ENCODE results near the gene GUCA1A.

Gene GUCA1A

DNA sequence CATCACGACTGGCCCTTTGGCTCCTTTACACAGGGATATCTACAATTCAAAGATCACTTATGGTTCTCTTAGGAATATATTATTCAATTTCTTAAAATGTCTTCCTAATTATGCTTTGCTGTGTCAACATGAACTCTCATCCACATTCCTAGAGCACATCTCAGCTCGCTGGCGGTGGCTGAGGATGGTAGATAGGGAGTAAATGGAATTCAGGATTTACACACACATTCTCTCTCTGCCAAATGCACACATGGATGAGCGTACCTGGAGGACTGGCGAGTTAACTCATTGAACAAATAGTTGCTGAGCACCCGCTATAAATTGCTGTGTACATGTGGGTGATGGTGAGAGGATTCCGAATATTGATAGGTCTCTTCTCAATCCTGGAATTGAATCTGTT, 49.3 kb downstream of the GUCA1A start:
- Histone ChIP-seq H3K4me1 (ENCODE audit: control insufficient read depth, insufficient read depth, low read length) (no peaks in the 10 kb centered on the region), H3K27ac (ENCODE audit: insufficient read depth, low read depth, low read length, poor library complexity, severe bottlenecking) (no peak overlapping the region), H3K9me3 (ENCODE audit: control insufficient read depth, low read length) (no peaks in the 10 kb centered on the region), H3K27me3 (ENCODE audit: control insufficient read depth, insufficient read depth, low read length, poor library complexity, severe bottlenecking) (no peaks in the 10 kb centered on the region), H3K36me3 (ENCODE audit: control insufficient read depth, insufficient read depth, low read length) (peaks cover 4% of the 10 kb centered on the region), H3K4me3 (ENCODE audit: insufficient read depth, low read depth, low read length) (no peak overlapping the region)
- WGBS, 2 experiments: 87 to 99% methylated on average over 5 of the region's 7 CpGs

DNA sequence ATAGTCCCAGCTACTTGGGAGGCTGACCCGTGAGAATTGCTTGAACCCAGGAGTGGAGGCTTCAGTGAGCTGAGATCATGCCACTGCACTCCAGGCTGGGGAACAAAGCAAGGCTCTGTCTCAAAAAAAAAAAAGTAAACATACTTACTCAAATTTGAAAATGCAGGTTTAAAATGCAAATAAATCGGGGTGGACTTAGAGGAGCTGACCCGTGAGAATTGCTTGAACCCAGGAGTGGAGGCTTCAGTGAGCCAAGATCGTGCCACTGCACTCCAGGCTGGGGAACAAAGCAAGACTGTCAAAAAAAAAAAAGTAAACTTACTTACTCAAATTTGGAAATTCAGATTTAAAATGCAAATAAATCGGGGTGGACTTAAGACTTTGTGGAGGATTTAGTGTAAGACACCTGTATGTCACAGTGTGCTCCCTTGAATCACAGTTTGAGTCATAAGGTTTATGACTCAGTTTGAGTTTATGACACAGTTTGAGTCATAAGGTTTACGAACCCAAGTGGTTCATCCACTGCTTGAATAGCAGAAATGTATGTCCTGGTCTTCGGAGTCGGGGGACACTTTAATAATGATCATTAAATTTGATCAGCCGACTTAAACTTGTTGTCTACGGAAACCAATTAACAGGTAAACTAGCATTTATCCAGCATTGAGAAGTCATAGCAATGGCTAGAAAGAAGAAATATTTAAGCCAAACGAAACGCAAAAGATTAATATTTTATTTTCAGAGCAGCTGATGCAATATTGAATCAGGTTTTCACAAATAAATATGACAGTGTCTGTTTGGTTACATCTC, 51.3 kb downstream of the GUCA1A start:
- Histone ChIP-seq H3K36me3 (ENCODE audit: control insufficient read depth, insufficient read depth, low read length) (peaks cover 4% of the 10 kb centered on the region), H3K4me3 (ENCODE audit: insufficient read depth, low read depth, low read length) (no peak overlapping the region), H3K4me1 (ENCODE audit: control insufficient read depth, insufficient read depth, low read length) (no peaks in the 10 kb centered on the region), H3K27me3 (ENCODE audit: control insufficient read depth, insufficient read depth, low read length, poor library complexity, severe bottlenecking) (no peaks in the 10 kb centered on the region), H3K27ac (ENCODE audit: insufficient read depth, low read depth, low read length, poor library complexity, severe bottlenecking) (no peak overlapping the region), H3K9me3 (ENCODE audit: control insufficient read depth, low read length) (no peaks in the 10 kb centered on the region)
- WGBS, 2 experiments: 94 to 95% methylated on average over 12 of the region's 12 CpGs

DNA sequence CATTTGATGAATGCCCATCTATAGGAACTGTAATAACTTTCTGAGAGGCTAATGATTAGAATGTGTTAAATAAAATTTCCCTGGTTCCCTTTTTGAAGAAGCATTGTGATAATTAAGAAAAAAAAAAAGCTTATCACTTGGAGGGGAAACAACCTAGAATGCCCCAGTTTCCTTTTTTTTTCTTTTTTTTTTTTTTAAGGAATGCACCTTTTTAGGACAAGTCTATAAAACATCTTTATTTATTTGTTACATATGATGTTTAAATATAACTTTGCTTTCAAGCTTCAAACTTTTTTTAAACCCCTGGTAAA, 51.8 kb downstream of the GUCA1A start:
- Histone ChIP-seq H3K27ac (ENCODE audit: insufficient read depth, low read depth, low read length, poor library complexity, severe bottlenecking) (no peak overlapping the region), H3K4me3 (ENCODE audit: insufficient read depth, low read depth, low read length) (no peak overlapping the region), H3K27me3 (ENCODE audit: control insufficient read depth, insufficient read depth, low read length, poor library complexity, severe bottlenecking) (no peaks in the 10 kb centered on the region), H3K4me1 (ENCODE audit: control insufficient read depth, insufficient read depth, low read length) (no peaks in the 10 kb centered on the region), H3K9me3 (ENCODE audit: control insufficient read depth, low read length) (no peaks in the 10 kb centered on the region), H3K36me3 (ENCODE audit: control insufficient read depth, insufficient read depth, low read length) (peaks cover 4% of the 10 kb centered on the region)

DNA sequence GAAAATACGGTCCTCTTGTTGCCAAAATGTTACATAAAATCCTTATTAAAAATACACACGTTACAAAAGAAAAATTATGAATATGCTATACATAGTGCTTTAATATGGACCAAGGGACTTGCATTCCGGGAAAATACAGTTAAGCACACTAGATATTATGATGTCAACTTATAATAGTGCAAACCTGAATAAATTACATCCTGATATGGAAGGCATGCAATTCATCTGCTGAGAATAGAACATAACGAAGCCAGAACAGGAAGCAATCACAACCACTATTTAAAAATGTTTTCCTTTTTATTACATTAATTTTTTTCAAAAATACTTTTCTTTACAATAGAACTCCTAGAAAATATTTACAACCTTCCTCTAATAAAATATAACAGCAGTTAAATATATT, 52.3 kb downstream of the GUCA1A start:
- WGBS, 2 experiments: 90 to 95% methylated on average over 1 to 3 of the region's 4 CpGs
- Histone ChIP-seq H3K36me3 (ENCODE audit: control insufficient read depth, insufficient read depth, low read length) (peaks cover 4% of the 10 kb centered on the region), H3K4me3 (ENCODE audit: insufficient read depth, low read depth, low read length) (no peak overlapping the region), H3K4me1 (ENCODE audit: control insufficient read depth, insufficient read depth, low read length) (no peaks in the 10 kb centered on the region), H3K9me3 (ENCODE audit: control insufficient read depth, low read length) (no peaks in the 10 kb centered on the region), H3K27me3 (ENCODE audit: control insufficient read depth, insufficient read depth, low read length, poor library complexity, severe bottlenecking) (no peaks in the 10 kb centered on the region), H3K27ac (ENCODE audit: insufficient read depth, low read depth, low read length, poor library complexity, severe bottlenecking) (no peak overlapping the region)

DNA sequence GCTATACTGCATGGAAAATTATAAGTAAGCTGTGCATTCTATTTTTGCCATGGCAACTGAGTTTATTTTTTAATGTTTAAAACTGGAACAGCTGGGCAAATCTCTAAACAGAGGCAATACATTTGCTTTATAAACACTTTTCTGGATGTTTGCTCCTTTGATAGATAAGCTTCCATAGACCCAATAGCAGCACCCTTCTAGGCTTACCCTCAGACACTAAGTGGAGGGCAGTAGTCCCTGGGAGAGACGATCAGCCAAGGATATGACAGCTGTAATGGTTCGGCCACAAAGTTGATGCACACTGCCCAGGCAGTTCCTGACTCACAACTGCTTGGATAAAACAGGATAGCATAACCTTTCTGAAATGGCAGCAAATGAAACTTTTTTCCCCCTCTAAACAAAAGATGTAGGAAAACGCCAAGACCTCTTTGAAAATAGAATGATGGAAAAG, 53.0 kb downstream of the GUCA1A start:
- Histone ChIP-seq H3K36me3 (ENCODE audit: control insufficient read depth, insufficient read depth, low read length) (peaks cover 4% of the 10 kb centered on the region), H3K9me3 (ENCODE audit: control insufficient read depth, low read length) (no peaks in the 10 kb centered on the region), H3K4me1 (ENCODE audit: control insufficient read depth, insufficient read depth, low read length) (no peaks in the 10 kb centered on the region), H3K4me3 (ENCODE audit: insufficient read depth, low read depth, low read length) (no peak overlapping the region), H3K27me3 (ENCODE audit: control insufficient read depth, insufficient read depth, low read length, poor library complexity, severe bottlenecking) (no peaks in the 10 kb centered on the region), H3K27ac (ENCODE audit: insufficient read depth, low read depth, low read length, poor library complexity, severe bottlenecking) (no peak overlapping the region)
- 91 to 92% methylated on average over 3 of the region's 3 CpGs for WGBS, 2 experiments

DNA sequence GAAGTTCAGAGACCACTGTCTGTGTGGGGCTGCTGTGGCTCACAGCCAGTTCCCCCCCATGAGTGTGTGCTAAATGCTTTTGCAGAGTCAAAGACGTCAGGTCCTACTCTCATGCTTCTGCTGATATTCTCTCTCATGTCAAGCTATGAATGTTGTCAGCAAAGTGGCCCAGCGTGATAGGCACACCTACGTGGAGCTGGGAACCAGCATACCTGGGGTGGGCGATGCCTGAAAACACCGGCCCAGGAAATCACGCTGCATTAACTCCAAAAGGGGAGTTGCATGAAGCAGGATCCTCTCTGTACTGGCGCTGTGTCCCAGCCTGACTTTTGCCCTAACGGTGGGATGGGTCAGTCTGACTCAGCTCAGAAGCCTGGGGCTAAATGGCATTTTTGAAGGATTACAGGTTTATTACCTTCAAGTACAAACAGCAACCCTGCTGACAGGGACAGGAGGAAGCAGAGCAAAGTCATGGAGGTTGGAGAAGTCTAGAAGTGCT, 53.5 kb downstream of the GUCA1A start:
- no peak overlapping the region for H3K4me3 ChIP-seq (ENCODE audit: insufficient read depth, low read depth, low read length)
- H3K9me3 ChIP-seq (ENCODE audit: control insufficient read depth, low read length): no peaks in the 10 kb centered on the region
- no peaks in the 10 kb centered on the region for H3K4me1 ChIP-seq (ENCODE audit: control insufficient read depth, insufficient read depth, low read length)
- no peak overlapping the region for H3K27ac ChIP-seq (ENCODE audit: insufficient read depth, low read depth, low read length, poor library complexity, severe bottlenecking)
- no peaks in the 10 kb centered on the region for H3K27me3 ChIP-seq (ENCODE audit: control insufficient read depth, insufficient read depth, low read length, poor library complexity, severe bottlenecking)
- H3K36me3 ChIP-seq (ENCODE audit: control insufficient read depth, insufficient read depth, low read length): peaks cover 4% of the 10 kb centered on the region
- WGBS, 2 experiments: 82 to 88% methylated on average over 8 of the region's 8 CpGs

DNA sequence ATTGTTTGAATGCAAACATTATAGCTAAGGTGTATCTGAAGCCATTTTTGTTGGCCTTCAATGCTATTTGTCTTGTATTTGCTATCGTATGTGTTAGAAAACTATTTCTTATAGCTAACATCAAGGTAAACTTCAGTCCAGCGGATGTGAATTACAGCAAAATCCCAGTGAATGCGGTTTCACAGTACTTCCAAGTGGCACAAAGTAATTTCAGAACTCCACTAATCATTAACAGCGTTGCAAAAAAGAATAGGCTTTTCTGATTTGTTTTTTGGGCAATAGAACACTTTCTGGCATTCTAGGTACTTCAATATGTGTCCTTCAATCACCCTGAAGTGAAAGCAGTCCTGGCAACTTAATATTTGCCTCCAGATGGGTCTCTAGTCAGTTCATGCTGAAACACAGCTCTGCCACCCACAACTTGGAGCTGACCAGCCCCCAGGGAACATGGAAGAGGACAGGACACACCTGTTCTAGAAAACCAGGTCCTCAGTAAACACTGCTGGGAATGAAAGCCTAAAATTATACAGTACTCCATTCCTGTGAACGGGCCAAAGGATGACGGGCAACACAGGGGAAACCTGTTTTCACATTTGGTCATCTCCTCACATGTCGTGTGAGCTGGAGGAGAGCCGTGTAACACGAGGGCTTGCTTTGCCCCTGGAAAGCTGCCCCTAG, 54.1 kb downstream of the GUCA1A start:
- Histone ChIP-seq H3K36me3 (ENCODE audit: control insufficient read depth, insufficient read depth, low read length) (peaks cover 7% of the 10 kb centered on the region), H3K4me3 (ENCODE audit: insufficient read depth, low read depth, low read length) (no peak overlapping the region), H3K27me3 (ENCODE audit: control insufficient read depth, insufficient read depth, low read length, poor library complexity, severe bottlenecking) (no peaks in the 10 kb centered on the region), H3K9me3 (ENCODE audit: control insufficient read depth, low read length) (no peaks in the 10 kb centered on the region), H3K4me1 (ENCODE audit: control insufficient read depth, insufficient read depth, low read length) (no peaks in the 10 kb centered on the region), H3K27ac (ENCODE audit: insufficient read depth, low read depth, low read length, poor library complexity, severe bottlenecking) (no peak overlapping the region)
- WGBS, 2 experiments: 93 to 96% methylated on average over 9 of the region's 9 CpGs

DNA sequence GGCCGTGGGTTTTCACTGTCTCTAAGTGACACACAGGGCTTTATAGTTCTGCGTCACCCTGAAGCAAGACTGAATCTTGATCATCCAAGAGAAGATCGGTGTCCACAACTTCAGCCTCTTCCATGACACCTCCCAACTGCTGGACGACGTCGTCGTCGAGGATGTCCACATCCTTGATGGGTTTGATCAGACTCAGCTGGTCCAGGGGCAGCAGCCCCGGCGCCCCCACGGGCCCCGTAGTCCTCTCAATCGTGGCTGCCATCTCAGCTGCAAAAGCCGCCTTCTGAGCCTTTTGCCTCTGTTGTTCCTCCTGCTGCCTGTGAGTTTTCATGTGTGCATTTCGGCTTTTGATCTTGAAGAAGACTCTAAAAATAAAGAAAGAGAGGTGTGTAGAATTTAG, 55.1 kb downstream of the GUCA1A start:
- Histone ChIP-seq H3K9me3 (ENCODE audit: control insufficient read depth, low read length) (no peaks in the 10 kb centered on the region), H3K27me3 (ENCODE audit: control insufficient read depth, insufficient read depth, low read length, poor library complexity, severe bottlenecking) (no peaks in the 10 kb centered on the region), H3K4me1 (ENCODE audit: control insufficient read depth, insufficient read depth, low read length) (no peaks in the 10 kb centered on the region), H3K4me3 (ENCODE audit: insufficient read depth, low read depth, low read length) (no peak overlapping the region), H3K27ac (ENCODE audit: insufficient read depth, low read depth, low read length, poor library complexity, severe bottlenecking) (no peak overlapping the region), H3K36me3 (ENCODE audit: control insufficient read depth, insufficient read depth, low read length) (peaks cover 12% of the 10 kb centered on the region)
- WGBS, 2 experiments: 94 to 96% methylated on average over 15 of the region's 15 CpGs

All from ectodermal cell (in vitro differentiated cells).